NCI-H2171 treated with DMSO at 0.1 percent for 48 hours (cell line): ENCODE measurements around the gene PLAC1.
A peak's percentile ranks its signal among the peaks of the same experiment; 100 is the strongest.

Experiments
- DNase-seq: peaks from one replicate; lab custom pipeline; 2025; lab: John Stamatoyannopoulos, UW

Gene PLAC1

GRCh38 chrX:134588806-134589205 is 69.5 kb downstream of the PLAC1 start:
- DNase-seq = no peak

- DNase-seq = no peak
Observed at GRCh38 chrX:134580907-134581306, 77.4 kb downstream of the PLAC1 start.

GRCh38 chrX:134573683-134574035 is 84.6 kb downstream of the PLAC1 start:
- no peak for DNase-seq

DNA sequence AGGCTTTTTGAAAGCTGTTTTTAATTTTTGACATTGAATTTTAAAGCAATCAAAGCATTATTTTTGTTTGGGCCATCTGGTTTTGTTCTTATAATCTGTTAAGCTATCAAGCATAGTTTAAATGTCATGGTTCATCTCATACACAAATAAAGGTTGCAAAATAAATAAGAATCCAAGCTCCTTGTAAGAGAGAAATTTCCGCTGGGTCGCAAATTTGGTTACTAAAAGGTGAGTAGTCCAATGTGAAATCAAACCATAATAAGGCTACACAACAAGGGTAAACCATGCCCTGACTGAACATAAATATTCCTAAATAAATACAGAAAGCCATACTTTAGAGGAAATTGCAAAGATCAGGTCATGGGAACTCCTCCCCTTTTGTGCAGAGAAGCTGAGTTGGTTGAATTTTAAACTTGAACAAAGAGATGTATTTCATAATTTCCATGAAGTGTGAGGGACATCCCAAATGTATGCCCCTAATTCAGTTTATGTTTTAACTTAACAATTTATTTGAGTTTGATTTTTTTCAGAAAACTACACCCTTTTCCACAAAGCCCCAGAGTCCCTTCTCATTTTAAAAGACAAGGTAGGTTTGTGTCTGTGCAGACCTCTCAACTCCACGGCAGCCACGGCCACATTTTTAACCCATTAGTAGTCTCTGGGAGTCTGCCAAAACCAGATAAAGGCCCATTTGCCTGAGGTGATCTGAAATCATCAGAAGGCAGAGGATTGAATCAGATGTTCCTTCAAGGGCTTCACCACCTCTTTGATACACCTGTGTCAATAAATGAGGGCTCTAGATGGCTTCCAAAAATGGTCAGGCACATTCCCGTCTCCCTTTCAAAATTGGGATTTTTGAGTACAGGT is 85.2 kb downstream of the PLAC1 start:
- DNase-seq = no peak

- no peak for DNase-seq
Observed at GRCh38 chrX:134571796-134572195, 86.5 kb downstream of the PLAC1 start.

DNA sequence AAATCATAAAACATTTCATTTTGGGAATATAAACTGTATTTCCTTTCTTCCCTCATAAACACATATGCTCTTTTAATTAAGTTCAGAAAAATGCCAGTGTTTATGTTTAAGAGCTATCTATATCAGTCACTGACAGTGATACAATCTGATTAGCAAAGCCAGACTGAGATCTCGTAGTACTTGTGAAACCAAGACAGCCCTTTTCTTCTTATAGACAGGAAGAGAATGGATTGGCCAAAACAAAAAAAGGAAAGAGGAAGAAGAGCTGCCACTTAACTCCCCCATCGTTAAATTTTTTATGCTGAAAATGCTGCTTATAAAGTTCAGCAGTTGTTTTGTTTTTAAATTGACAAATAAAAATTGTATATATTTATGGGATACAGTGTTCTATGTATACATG is 87.4 kb downstream of the PLAC1 start:
- DNase-seq = no peak

- DNase-seq = no peak
Observed at GRCh38 chrX:134570509-134570846, 87.8 kb downstream of the PLAC1 start.

DNA sequence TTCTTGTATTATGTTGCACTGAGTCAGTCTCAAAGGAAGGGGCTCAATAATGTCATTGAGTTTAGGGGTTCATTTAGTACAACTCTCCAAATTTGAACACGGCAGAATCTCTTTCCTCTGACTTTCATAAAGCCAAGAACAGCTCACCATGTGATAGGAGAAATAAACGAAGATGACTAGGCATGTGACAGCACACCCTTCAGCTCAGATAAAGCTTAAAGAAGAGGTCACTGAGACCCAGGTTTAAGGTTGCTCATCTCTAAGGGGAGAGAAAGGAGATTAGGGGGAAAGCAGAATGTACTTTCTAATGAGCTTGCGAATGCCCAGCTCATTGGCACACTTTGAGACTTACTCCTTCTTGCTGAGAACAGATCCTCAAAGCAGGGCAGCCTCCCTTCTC is 89.0 kb downstream of the PLAC1 start:
- DNase-seq = no peak

DNA sequence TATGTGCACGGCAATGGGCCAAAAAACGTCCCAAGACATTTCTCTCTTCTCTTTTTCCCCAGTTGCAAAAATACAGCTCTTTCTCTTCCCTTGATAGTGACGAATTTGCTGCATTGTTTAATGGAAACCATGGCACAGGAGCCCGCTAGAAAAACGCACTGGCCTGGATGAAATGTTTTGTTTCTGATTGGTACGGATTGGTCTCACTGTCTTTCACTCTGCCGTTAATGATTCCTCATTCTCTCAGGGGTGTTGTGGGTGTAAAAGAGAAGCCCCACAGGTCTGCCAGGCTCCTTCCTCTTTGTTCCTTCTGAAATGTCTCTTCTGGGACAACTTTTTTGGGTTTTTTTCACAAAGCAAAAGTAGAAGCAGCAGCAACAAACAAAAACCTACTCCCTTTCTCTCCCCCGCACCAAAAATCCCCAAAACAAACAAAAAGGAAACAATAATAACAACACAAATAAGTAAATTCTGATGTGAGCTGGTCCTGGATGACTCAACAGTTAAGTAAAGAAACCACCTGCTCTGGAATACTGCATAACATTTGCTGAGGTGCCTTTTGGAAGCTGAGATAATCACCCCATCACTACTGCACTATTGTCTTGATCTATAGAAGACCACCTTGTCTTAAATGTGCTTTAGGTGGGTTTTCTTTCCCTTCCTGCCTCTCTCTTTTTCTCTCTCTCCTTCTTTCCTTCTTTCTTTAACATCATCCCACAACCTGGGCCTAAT is 89.8 kb downstream of the PLAC1 start:
- DNase-seq = no peak

- DNase-seq = no peak
Observed at GRCh38 chrX:134566506-134566905, 91.8 kb downstream of the PLAC1 start.

DNA sequence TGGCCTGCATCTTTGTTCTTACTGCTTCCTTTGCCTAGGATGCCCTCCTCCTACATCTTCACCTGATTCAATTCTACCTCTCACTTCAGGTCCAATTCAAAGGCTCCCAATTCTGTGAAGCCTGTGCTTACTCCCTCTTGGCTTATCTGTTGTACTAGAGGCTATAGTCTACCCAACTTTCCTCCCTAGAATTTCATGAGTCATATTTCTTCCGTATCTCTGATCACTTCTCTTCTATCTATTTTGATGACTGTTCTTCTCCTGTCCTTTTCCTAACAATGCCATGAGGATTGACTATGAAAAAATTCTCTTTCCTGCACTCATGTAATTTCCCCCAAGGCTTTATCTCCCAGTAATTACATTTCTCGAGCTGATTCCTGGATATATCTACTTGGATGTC is 96.3 kb downstream of the PLAC1 start:
- no peak for DNase-seq

- peak; percentile 24 for DNase-seq
Observed at GRCh38 chrX:134558133-134558532, 100.1 kb downstream of the PLAC1 start.

DNA sequence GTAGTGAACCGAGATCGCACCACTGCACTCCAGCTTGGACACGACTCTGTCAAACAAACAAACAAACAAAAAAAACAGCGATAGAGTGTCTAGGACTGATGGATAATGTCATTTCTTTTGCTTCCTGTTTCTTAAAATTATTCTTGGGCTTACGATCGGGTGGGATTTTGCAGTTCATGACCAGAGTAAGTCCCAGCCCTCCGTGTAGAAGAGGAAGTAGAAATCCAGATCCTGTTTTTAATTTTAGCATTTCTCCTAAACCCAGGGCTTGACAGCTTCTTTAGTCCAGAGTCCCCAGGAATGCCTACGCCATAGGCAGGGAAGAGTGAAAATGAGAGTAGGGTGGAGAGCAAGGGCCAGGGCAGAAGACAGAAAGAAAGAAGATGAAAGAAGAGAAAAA is 104.0 kb downstream of the PLAC1 start:
- no peak for DNase-seq

DNA sequence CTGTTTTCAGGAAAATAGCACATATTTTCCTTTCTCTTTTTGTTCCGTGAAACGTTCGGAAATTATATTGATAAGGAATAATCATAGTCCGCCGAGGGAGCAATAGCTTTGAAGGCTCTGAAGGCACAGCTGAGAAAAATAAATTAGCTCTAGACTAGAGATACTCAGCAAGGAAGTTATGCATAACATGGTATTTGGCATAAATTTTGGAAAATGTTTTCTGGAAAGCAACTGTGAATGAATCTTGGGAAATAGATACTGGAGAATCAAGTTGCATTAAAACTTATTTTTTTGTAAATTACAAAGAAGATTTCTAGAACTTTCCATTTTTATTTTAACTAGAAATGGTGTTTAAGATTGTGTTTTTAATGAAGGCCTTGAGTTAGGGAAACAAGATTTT is 105.9 kb downstream of the PLAC1 start:
- no peak for DNase-seq

GRCh38 chrX:134551376-134552048 is 106.8 kb downstream of the PLAC1 start:
- no peak for DNase-seq

DNA sequence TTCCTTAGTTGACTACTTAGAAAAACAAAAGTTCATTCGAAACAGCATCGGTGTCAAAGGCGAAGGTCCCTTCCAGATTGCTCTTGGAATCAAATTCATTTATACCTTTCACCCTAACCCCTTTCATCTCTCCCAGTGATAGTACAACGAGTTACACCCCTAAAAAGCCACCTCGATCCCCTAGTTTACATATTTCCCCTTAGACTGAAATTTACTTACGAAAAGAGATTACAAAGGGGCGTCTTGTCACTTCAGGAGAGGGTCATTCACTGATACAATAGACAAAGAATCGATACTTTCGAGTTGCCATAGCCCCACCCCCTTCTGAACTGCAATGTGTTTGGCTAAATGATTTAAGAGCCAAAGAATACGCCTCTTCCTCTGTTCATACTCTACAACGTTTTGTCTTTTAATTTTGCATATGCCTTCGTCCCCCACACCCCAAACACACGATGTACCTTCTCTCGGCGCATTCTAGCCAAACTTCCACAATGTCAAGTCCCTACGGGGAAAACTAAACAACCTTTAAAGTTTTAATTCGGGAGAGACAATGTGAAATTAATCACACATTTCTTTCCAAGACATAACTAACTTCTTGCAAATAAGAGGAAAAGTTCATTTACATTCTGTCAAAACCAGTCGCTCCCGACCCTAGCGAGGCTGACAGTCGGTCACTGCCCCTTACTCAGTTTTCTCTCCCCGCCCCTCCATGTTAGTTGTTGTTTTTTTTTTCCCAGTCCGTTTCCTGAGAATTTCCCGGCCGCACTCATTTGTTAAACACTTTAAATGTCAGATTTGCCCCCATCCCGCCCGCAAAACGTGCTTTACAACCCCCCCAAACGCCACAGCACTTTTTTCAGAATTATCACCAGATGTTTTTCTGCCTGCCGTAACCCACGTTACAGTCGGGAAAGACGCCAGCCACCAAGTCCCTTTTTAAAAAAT is 109.7 kb downstream of the PLAC1 start:
- no peak for DNase-seq

GRCh38 chrX:134547047-134547679 is 111.1 kb downstream of the PLAC1 start:
- DNase-seq = no peak

GRCh38 chrX:134546187-134546586 is 112.1 kb downstream of the PLAC1 start:
- DNase-seq = no peak

- no peak for DNase-seq
Observed at GRCh38 chrX:134545510-134545909, 112.8 kb downstream of the PLAC1 start.

GRCh38 chrX:134544513-134545151 is 113.6 kb downstream of the PLAC1 start:
- DNase-seq = no peak

GRCh38 chrX:134544135-134544512 is 114.1 kb downstream of the PLAC1 start:
- DNase-seq = no peak
